Thyroid gland (tissue), 4 donors: Measurements from ENCODE around the gene ALKAL2.

ENCODE experiments used
- CTCF ChIP-seq, 6 experiments: fragments of 200-600 bp in 3 of 6; fragments of 450-650 bp in 3 of 6; sonication (generic) in 3 of 6; IDR thresholded peaks; one replicate each; pipeline ENCODE4 v1.5.1; 2016 to 2019; ENCODE audit warnings: antibody characterized with exemption in 6 of 6, mild to moderate bottlenecking in 2 of 6, inconsistent platforms in 1 of 6, moderate library complexity in 1 of 6
- POLR2A ChIP-seq, 2 donors: fragments of 450-650 bp; IDR thresholded peaks; one replicate each; pipeline ENCODE4 v1.6.1; 2017; ENCODE audit warnings: antibody characterized with exemption in 2 of 2, mild to moderate bottlenecking in 2 of 2, moderate library complexity in 1 of 2

DNA sequence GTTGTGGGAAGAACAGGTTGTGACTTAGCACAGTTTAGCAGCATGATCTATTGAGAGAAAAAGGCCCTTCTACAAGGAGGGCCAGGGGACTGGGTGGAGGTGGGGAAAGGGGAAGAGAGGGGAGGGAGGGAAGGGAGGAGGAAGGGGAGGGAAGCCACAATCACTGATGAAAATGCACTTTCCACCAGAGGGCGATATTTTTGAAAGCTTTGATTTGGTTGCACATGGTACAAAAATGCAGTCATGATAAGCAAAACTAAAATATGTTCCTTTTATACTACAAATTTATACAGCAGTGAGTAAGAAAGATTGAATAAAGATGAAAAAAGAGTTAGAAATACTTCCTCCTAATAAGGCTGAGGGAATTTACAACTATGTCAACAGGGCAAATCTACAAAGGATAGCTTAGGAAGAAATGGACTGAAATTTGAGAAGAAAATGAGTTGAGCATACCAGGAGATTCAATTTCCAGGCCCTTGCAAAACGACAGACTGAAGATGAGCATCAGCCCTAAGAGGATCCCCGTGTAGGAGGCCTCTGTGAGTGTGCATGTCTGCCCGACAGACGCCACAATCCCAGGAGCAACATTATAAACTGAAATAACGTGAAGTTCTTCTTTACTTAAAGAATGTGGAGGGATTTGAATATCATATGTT lies 41.3 kb downstream of the ALKAL2 start:
- peak in 4 of 6 experiments; percentile 30 to 58 (median 49) for TF ChIP-seq CTCF (IDR thresholded peaks at IDR 0.05)
- no peak for TF ChIP-seq POLR2A (IDR thresholded peaks at IDR 0.05)
